GM20000 (cell line): ENCODE results near the gene CHD2.

Source experiments
- DNase-seq: peaks from one replicate; pipeline ENCODE4 v3.0.0; 2012; ENCODE audit warnings: low spot score
- TF ChIP-seq, protein P1 (sequence below): IDR thresholded peaks from 2 replicates; pipeline ENCODE4 v1.5.1; 2012; ENCODE audit warnings: mild to moderate bottlenecking, control low read depth; ENCODE audit errors: extremely low read depth, missing control alignments

CHD2 gene

DNA sequence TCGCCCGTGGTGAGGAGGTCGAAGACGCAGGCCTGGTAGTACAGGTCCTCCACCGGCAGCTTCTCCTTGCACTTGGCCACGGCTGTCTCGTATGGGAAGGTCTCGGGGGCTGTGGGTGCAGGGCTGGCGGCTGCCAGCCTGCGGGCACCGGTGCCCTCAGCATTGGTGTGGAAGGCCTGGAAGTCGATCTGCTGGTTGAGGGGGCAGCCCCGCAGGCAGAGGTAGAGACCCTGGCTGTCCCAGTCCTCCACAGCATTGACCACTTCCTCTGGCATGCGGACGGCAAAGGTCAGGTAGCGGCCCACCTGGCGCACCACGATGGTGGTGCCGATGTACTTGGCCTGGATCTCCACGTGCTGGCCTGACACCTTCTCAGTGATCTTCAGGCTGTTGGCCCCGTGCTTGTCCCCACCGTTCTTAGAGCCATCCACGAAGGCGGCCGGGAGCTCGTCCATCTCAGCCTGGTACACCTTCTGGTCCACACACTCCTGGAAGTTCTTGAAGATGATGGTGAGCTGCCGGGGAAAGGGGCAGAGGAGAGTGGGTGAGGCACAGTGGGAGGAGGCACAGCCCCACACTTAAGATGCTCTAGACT lies 145.2 kb downstream of the CHD2 start:
- TF ChIP-seq, protein P1, sequence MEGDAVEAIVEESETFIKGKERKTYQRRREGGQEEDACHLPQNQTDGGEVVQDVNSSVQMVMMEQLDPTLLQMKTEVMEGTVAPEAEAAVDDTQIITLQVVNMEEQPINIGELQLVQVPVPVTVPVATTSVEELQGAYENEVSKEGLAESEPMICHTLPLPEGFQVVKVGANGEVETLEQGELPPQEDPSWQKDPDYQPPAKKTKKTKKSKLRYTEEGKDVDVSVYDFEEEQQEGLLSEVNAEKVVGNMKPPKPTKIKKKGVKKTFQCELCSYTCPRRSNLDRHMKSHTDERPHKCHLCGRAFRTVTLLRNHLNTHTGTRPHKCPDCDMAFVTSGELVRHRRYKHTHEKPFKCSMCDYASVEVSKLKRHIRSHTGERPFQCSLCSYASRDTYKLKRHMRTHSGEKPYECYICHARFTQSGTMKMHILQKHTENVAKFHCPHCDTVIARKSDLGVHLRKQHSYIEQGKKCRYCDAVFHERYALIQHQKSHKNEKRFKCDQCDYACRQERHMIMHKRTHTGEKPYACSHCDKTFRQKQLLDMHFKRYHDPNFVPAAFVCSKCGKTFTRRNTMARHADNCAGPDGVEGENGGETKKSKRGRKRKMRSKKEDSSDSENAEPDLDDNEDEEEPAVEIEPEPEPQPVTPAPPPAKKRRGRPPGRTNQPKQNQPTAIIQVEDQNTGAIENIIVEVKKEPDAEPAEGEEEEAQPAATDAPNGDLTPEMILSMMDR = no peak
- no peak for DNase-seq

DNA sequence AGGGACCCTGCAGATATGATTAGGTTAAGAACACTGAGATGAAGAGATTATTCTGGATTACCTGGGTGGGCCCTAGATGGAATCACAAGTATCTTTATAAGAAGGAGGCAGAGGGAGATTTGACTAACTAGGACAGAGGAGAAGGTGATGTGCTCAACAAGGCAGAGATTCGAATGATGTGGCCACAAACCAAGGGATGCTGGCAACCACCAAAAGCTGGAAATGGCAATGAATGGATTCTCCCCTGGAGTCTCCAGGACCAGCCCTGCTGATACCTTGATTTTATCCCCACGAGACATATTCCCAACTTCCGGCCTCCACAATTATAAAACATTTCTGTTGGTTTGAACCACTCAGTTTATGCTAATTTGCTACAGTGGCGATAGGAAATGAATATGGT lies 146.0 kb downstream of the CHD2 start:
- TF ChIP-seq, protein P1 = no peak
- no peak for DNase-seq

GRCh38 chr15:93046721-93047120 lies 146.6 kb downstream of the CHD2 start:
- no peak for DNase-seq
- TF ChIP-seq, protein P1 = no peak

DNA sequence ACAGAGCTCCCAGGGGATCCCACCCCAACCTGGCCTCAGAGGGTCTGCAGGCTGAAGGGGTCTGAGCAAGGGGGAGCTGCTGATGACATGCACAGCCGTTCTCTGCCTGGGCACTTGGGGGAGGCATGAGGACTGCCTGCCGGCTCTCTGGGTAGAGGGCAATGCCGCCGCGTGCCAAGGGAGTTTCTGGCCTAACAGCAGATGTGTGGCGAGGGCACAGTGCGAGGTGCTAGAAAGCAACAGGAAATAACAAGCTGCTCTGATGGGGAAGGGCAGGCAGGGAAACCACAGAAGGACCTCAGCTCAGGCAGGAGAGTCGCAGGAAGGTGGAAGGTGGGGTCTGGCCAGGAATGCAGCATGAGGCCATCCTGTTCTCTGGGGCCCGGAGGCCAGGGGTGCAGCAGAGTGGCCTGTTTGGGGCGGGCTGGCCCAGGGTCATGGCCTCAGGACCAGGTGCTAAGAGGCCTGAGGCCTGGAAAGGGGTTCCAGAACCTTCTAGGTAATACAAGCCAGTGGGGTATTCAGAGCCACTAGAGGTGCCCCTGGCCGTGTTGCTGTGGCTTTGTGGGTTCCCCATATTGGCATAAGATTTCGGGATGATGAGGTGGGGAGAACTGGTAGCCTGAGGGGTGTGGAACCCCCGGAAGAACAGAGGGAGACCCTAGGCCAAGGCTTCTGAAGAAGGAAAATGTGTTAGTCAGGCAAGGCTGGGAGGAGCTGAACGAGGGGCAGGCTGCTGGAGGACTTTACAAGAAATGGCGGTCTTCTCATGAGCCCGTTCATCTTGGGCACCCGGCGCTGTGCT lies 147.7 kb downstream of the CHD2 start:
- TF ChIP-seq, protein P1 = no peak
- DNase-seq = no peak

- TF ChIP-seq, protein P1 = no peak
- DNase-seq = no peak
These were observed 148.2 kb downstream of the CHD2 start for GRCh38 chr15:93048426-93048721.

GRCh38 chr15:93048759-93049161 lies 148.6 kb downstream of the CHD2 start:
- TF ChIP-seq, protein P1 = no peak
- DNase-seq = no peak

- TF ChIP-seq, protein P1 = no peak
- DNase-seq = no peak
These were observed 149.1 kb downstream of the CHD2 start for GRCh38 chr15:93049233-93049632.
